ENCODE measurements around the gene MPST.

Gene MPST

DNA sequence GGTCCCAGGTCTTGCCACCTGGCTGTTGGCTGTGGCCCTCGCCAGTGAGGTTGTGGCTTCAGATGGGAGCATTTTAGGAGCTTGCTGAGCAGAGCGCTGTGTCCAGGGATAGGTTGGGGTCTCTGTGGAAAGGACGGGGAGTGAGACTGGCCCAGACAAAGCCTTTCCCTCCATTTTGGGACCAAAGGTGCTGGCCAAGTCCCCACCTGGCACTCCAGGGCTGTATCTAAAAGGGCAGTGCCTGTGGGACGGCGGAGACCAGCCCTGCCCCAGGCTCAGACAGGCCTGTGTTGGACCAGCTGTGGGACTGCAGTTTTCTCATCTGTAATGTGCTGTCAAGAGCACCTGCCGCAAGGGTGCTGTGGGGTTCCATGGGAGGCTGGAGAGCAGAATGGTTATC, 27.0 kb downstream of the MPST start:
- DNase-seq = no peak

DNA sequence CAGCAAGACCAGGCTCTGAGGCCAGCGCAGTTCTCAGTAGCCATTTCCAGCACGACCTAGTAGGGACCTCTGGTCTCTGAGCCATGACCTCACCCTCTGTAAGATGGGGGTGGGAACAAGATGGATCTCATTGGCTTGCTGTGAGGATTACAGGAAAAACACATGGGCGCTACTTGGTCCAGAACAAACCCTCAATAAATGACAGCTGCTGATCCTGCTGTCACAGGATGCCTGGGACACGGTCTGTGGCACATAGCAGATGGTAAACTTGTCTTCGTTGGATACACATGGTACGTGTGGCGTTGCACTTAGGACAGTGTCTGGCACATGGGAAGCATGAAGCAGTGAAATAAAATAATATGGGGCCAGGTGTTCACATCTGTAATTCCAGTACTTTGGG, 27.5 kb downstream of the MPST start:
- DNase-seq = no peak

DNA sequence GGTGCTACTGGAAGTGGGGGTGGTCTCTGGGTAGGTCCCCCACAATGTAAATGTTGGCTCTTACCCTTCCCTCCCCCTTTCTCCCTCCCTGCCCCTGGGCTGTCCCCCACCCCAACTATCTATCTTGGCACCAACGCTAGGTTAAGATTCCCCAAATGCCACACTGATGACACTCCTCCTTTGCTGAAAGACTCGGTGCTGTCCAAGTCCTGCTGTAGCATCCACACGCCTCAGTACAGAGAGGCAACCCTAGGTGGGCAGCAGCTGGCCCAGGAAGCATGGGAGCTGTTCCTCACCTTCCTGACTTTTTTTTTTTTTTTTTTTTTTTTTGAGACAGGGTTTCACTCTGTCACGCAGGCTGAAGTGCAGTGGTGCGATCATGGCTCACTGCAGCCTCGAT, 28.6 kb downstream of the MPST start:
- DNase-seq = no peak

DNA sequence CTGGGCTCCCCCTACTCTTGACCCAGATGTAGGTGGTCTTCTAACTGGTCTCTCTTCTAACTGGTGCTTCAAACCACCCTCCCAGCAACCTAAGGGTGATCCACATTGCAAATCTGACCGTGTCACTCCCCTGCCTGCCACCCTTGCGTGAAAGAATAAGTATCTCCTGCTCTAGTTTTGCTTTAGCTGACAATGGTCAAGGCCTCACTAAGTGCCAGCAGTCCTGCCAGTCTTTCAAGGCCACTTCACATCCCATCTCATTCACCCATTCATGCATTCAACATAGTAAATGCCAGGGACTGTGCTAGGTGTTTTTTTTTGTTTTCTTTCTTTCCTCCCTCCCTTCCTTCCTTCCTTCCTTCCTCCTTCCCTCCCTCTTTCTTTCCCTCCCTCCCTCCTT, 29.7 kb downstream of the MPST start:
- no peak for DNase-seq

DNA sequence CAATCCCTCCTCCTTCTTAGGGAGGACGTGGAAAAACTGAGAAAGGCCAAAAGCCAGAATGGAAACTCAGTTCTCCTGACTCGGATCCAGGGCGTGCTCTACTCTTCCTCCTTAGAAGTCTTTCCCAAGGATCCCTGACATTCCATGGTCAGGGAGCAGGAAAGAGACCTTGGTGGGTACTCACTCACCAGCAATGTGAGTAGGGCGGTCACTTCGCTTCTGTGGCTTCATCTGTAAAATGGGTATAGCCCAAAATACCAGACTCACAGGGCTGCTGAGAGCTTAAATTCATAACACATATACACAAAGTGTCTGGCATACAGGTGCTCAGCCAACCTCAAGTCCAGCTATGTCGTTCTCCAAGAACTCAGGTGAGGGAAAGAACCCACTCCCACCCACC, 31.4 kb downstream of the MPST start:
- DNase-seq = no peak

DNA sequence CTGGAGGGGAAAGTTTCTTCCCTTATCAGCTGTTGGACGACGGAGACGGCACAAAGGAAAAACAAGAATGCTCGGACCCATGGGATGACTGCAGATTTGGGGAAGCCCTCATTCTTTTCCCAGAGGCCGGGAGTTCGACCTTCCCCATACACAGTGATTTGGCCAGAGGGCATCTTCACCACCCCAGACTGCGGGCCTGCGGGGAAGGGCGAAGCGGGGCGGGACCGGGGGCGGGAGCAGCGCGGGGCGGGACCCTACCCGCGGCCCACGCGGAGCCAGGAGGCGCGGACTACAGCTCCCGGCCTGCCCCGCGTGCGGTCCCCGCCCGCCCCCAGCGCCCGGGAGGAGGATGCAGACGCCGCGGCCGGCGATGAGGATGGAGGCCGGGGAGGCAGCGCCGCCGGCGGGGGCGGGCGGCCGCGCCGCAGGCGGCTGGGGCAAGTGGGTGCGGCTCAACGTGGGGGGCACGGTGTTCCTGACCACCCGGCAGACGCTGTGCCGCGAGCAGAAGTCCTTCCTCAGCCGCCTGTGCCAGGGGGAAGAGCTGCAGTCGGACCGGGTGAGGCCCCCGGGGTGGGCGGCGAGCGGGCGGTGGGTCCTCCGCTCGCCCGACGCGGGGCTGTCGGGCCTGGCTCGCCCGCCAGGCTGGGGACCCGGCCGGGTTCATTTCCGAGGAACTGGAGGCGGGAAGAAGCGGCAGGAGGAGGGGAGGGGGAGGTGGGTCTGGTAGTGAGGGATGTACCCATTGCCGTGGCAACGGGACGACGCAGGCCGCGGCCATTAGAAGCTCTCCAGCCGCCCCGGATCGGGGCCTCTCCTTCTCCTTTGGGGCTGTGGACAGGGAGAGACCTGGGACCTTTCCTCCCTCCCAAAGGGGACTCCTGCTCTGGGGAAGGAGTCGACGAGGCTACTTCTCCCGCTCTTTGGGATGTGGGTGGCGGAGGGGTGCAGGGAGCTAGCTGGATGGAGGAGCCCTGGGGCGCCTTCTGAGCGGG, 32.1 kb downstream of the MPST start, which contains the start of gene KCTD17:
TSS of gene KCTD17 (plus strand) at position 352 of the 995 bp plus-strand sequence. CDS start at position 371, 19 bp downstream.
- peak; percentile 39 to 77 (median 60) for DNase-seq

DNA sequence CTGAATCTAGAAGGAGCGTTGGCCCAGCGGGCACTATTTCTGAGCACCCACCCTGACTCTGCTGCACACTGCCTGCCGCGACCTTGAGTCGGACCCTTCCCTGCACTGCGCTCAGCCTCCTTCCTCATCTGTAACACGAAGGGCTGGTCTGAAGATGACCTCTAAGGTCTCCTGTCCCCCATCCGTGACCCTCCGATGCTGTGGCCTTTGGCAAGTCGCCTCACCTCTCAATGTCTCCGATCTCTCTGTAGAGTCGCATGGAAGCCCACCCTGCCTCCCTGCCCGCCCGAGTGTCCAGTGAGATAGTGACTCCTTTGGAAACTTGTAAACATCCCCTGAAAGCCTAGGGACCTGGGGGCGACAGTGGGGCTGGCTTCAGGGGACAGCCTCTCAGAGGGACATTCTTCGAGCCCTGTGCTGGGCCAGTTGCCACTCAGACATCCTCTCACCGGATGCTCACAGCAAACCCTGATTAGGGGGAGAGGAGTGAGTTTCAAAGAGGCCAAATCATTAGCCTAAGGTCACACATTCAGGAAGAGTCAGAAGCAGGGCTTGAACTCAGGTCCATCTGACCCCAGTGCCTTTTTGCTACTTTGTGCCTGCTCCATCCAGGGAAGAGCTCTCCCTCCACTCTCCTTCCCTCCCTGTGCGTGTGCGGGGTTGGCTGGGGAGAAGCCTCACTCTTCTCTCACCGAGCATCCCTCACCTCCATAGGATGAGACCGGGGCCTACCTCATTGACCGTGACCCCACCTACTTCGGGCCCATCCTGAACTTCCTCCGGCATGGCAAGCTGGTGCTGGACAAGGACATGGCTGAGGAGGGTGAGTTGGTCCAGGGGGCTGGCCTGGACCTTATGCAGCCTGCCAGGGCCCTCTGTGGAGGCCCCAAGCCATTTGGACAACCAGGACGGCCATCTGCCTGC, 33.1 kb downstream of the MPST start:
- no peak for DNase-seq

DNA sequence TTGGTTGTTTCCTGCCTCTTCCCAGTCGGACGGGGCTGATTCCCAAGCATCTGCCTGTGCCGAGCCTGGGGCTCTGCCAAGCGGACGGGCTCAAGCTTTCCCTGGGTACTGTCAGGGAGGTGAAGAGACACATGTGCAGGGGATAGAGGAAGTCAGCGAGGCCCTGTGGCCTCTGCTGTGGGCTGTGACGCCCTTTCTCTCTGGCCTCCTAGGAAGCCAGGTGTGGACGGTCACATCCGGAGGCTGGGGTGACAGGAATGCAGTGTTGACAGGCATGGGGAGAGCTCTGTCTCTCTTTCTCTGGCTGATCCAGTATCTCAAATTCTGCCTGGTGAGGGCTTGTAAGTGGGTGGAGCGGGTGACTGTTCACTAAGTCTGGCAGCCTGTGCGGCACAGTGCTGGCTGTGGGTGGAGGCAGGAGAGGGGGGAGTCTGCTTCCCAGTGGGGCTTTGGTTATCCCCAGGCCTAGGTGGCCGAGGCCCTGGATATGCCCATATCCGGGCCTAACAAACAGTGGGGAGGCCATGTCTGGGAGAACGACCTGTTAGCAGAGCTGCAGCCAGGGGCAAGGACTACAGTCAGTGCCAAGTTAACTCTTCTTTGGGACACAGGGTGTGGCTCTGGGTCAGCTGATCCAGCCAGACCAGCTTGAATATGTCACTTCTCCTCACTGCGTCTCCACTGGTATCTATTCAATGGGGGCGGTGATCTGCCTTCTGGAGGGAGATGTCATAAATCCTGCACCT, 33.9 kb downstream of the MPST start:
- DNase-seq = no peak

DNA sequence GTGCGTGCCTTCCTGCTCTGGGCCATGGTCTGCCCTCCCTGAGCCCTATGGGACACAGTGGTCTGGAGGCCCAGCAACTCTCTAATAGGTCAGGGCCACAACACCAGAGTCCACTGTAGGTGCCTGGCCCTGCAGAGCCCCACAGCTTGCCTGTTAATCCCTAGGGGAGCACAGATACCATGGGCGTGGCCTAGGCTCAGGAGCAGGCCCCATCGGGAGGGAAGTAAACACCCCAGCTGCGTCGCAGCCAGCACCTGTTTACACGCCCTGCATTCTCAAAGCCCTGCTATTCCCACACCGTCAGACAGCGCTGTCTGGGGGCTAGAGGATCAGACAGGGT, 34.5 kb downstream of the MPST start:
- no peak for DNase-seq

DNA sequence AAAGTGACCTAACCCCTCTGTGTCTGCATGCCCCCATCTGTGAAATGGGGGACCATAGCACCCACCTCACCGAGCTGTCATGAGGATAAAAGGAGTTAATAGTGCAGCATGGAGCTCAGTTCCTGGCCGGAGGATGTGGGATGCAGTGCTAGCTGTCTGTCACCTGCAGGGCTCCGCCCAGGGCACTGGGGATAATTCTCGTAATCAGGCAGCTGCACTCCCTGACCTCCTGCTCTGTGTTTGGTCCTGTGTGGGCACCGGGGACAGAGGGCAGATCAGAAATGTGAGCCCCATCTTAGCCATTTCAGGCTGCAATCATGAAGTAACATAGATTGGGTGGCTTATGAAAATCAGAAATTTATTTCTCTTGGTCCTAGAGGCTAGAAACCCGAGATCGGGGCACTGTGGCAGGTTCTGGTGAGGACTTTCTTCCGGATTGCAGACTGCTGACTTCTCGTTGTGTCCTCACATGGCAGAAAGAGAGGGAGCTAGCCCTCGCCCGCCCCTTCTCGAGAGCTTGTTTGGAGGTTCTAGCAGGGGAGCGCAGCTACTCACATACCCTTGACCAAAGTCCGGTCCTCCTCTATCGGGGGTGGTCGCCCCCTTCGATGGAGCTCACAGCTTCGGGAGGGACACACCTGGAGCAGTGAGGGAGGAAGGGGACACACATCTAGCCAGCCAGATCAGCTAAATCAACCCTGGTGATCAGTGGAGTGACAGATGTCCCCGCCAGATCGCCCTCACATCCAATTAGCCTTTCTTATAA, 35.2 kb downstream of the MPST start:
- no peak for DNase-seq

DNA sequence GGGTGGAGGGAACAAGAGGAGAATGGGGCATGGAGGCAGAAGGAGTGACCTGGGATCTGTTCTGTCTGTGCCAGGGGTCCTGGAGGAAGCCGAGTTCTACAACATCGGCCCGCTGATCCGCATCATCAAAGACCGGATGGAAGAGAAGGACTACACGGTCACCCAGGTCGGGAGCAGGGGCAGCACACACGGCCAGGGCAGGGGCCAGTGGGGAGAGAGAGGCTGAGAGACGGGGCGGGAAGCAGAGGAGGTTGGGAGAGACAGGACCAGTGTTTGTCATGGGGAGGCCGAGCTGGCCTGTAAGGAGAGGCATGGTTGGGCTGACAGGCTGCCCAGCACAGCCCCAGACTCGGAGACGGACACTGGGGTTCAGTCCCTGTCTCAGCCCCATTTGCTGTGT, 36.7 kb downstream of the MPST start:
- DNase-seq = no peak

DNA sequence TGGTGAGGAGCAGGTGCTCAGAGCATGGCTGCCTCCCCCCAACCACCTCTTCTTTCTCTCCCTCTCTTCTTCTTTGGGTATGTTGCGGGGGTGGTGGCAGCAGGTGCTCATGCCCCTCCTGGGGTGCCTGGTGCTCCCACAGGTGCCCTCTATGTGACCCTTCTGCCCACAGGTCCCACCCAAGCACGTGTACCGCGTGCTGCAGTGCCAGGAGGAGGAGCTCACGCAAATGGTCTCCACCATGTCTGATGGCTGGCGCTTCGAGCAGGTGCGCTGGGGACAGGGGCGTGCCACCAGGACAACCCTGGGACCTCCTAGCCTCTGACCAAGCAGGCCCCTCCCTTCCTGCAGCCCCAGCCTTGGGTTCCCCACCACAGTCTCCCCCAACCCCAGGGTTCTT, 37.7 kb downstream of the MPST start:
- DNase-seq = no peak

DNA sequence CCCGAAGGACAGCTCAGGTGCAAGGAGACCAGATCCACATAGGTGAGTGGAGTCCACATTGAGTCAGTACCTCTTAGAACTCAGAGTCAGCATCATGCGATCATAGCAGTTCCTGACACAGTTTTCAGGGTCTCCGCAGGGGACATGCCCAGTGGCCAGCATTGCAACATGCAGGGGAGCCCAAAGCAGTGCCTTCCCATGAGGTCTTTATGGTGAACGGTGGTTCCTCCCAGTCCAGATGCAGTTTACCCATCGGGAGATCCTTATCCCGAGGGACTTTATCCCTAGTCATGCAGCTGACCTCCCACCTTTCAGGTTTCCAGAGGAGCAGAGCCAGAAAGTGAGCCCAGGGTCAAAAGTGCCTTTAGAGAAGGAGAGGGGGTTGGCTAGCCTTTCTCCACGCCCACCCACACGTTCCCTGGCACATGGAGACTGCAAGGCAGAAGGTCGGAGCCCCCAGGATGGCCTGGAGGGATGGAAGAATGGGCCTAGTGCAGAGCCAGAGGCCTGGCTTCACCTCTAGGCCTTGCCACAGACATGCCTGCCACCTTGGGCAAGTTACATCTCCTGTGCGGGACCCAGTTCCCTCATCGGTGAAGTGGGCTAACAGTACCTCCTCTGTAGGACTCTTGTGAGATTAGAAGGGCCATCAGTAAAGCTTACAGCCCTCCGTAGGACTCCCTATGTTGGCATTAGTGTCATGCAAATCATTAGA, 38.4 kb downstream of the MPST start:
- DNase-seq = no peak

DNA sequence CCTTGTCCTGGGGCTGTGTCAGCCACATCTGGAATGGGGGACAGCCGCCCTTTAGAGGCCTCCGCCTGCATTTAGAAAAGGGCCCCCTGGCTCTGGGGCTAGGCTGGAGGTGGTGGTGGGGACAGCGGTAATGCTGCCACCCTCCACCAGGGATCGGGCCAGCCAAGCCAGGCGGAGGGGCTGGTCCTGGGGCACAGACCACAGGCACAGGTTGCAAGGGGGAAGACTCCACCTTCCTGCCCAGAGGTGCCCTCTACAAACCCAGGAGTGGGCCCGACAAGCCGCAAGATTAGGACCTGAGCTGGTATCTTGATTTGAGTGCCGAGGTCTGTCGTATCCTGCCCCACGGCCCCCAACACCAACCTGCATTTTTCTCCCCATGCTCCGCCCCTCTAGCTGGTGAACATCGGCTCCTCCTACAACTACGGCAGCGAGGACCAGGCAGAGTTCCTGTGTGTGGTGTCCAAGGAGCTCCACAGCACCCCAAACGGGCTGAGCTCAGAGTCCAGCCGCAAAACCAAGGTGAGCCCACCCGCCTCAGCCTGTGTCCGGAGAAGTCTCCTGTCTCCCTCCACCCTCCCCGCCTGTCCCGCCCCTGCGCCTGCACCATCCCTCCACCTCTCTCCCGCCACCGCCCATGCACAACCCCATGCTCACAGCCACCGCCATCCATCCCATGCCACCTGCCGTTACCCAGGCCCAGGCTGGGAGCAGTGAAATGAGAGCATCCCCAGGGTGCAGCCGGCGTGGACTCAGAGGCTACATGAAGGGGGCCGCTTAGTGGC, 39.6 kb downstream of the MPST start:
- no peak for DNase-seq

DNA sequence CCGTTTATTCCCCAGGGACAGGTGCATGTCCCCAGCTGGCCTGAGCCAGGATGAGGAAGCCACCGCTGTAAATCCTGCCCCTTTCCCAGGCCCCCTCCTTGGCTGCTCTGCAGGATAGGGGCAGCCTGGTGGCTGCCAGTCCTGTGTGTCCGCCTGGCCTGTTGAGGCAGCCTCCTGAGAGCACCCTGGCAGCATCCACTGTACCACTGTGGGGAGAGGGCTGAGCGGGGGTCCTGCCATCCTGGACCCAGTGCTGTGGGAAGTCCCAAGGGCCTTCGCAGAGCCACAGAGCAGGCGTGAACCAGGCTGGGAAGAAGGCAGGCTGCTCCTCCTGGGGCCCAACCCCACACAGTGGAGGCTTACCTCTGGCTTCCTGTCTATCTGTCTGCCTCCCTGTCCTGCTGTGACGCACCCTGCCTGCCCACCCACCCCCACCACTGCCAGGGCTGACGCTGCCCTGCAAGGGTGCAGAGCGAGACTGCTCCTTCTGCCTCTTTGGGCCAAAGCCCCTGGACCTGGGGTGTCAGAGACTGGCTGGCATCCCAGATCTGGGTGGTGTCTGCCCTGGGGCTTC, 40.4 kb downstream of the MPST start:
- peak in 1 of 5 donors; percentile 55 for DNase-seq

DNA sequence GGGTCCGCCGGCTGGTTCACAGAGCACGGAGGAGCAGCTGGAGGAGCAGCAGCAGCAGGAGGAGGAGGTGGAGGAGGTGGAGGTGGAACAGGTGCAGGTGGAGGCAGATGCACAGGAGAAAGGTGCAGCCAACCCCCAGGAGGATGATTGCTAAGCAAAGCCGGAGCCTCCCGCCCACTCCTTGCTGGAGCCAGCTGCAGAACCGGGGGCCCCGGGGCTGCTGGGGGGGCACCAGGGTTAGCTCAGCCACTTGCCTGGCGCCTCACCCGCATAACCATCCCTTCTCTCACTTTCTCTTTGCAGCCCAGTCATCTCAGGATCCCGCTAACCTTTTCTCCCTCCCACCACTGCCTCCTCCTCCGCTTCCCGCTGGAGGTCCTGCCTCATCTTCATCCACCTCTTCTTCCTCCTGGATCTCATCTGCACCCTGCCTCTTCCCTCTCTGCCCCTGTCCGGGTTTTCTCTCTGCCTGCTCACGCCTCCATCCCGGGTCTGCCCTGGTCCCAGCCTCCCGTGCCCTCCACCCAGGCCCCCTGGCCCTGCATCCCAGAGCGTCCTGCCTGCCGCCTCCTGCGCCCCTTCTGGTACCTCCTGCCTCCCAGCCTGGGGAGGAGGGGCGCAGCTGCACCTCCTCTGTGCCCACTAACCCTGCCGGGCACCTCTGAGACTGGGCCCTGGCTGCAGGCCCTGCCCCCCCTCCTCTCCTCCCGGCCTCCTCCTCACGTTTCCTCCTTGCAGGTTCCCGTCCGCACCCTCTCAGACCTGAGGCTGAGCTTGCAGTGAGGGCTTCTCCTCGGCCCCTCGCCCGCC, 41.5 kb downstream of the MPST start:
- peak in 1 of 5 donors; percentile 60 for DNase-seq

DNA sequence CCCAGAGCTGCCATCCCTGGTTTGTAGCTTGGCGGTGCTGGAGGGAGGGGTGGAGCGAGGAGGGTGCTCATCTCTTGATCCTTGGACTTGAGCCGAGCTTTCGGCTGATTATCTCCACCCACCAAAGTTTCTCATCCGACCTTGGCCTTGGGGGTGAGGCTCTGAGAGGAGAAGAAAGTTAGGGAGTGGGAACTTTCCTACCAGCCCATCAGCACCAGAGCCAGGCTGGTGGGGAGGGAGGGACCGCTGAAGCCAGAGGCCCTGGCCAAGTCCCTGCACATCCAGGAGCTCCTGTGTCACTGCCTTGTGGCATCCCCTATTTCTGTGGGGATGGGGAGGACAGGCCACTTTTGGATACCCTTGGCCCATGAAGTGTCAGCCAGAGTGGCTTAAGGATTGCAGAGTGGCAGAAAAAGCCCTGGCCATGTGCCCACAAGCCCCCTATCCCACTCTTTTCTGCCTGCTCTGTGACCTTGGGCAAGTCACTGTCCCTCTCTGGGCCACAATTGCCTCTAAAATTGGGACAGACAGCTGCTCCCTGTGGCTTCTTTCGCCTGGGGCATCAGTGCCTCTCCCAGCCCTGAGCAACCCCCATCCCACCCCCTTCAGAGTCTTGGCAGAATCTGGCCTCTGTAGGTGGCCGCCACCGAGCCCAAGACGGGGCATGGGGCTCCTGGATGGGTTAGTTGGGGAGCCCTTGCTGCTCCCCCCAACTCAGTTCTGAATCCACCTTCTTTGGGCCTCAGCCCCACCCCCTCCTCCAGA, 42.3 kb downstream of the MPST start:
- no peak for DNase-seq

DNA sequence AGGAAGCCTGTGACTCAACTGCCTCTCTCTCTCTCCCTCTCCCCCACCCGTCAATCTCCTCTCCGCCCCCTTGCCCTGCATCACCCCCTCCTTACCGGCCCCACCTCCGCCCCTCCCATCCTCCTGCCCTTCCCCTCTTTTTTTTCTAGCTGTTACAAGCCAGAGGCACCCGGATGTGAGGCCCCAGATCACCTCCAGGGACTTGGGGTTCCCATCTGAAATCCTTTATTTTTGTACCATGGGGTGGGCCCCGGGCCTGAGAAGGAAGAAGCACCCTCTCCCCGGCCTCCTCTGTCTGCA, 42.8 kb downstream of the MPST start:
- no peak for DNase-seq

Data from T-helper 1 cell (primary cell).